Right atrium auricular region (tissue), 2 donors: ENCODE data around the gene SUMF1. TPM values are rescaled to one million over a fixed set of nuclear protein-coding genes. Genes with fewer than 3 reads are reported as not detected.

Source experiments
- DNase-seq: peaks from one replicate; pipeline ENCODE4 v3.0.0-alpha.2; 2019; ENCODE audit warnings: low spot score
- H3K27ac ChIP-seq, 2 donors: fragments of 200-600 bp; sonication (generic); 1 replicate in 1 of 2; 2 replicates in 1 of 2; pipeline ENCODE4 v1.5.1; 2016 to 2019
- H3K27me3 ChIP-seq, 2 donors: fragments of 200-600 bp; sonication (generic); one replicate each; pipeline versions ENCODE4 v1.5.1 to v1.6.0; 2017 to 2019
- H3K36me3 ChIP-seq: fragments of 200-600 bp; sonication (generic); one replicate; pipeline ENCODE4 v1.5.1; 2016
- H3K4me1 ChIP-seq, 2 donors: fragments of 200-600 bp; sonication (generic); one replicate each; pipeline versions ENCODE4 v1.5.1 to v1.6.0; 2017 to 2019
- H3K4me3 ChIP-seq, 2 donors: fragments of 200-600 bp; sonication (generic); 1 replicate in 1 of 2; 2 replicates in 1 of 2; pipeline ENCODE4 v1.5.1; 2017 to 2019; ENCODE audit warnings: mild to moderate bottlenecking in 1 of 2, moderate library complexity in 1 of 2
- H3K9me3 ChIP-seq, 2 donors: fragments of 200-600 bp; sonication (generic); one replicate each; pipeline ENCODE4 v1.5.1; 2019
- total RNA-seq, 2 donors: library from RNA; depleted of rRNA; stranded (reverse); fragments of >200 nt; gene quantifications; one replicate each; pipeline ENCODE4 v1.1.0, GENCODE V29; 2016
- TF ChIP-seq, protein P1 (sequence below), 2 donors: fragments of 200-600 bp; sonication (generic); IDR thresholded peaks; one replicate each; pipeline ENCODE4 v1.5.1; 2019; ENCODE audit warnings: antibody characterized with exemption in 2 of 2

The SUMF1 gene
- total RNA-seq, 2 donors from 2014 or later: 12.1 to 22.6 TPM

GRCh38 chr3:4474683-4475490 is 7.8 kb upstream of the SUMF1 start:
- peaks cover 0 to 9% of the 10 kb centered on the region in 2 donors for H3K4me1 ChIP-seq
- H3K27me3 ChIP-seq: no peaks in the 10 kb centered on the region
- TF ChIP-seq, protein P1, sequence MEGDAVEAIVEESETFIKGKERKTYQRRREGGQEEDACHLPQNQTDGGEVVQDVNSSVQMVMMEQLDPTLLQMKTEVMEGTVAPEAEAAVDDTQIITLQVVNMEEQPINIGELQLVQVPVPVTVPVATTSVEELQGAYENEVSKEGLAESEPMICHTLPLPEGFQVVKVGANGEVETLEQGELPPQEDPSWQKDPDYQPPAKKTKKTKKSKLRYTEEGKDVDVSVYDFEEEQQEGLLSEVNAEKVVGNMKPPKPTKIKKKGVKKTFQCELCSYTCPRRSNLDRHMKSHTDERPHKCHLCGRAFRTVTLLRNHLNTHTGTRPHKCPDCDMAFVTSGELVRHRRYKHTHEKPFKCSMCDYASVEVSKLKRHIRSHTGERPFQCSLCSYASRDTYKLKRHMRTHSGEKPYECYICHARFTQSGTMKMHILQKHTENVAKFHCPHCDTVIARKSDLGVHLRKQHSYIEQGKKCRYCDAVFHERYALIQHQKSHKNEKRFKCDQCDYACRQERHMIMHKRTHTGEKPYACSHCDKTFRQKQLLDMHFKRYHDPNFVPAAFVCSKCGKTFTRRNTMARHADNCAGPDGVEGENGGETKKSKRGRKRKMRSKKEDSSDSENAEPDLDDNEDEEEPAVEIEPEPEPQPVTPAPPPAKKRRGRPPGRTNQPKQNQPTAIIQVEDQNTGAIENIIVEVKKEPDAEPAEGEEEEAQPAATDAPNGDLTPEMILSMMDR (IDR thresholded peaks at IDR 0.05): no peak
- no peaks in the 10 kb centered on the region for H3K36me3 ChIP-seq
- H3K4me3 ChIP-seq: no peak overlapping the region
- H3K9me3 ChIP-seq: no peaks in the 10 kb centered on the region
- DNase-seq: peak; percentile 80
- peak overlapping the region; percentile 21 to 22 for H3K27ac ChIP-seq

DNA sequence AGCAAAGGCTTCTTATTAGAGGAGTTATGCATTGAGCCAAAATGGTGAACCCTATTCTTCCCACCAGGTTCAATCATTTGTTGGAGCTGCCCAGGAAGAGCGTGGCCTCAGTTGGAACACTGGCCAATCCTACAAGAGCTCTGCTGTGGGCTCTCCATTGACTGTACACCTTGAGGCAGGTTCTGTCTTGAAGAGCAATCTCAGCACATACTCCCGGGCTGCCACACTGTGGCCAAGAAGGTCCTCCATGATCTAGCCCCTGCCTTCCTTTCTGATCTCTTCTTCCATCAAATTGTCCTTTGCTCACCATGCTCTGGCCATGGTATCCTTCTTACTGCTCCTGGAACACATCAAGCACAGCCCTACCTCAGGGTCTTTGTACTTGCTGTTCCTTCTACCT is 5.7 kb upstream of the SUMF1 start:
- Histone ChIP-seq H3K27ac (no peak overlapping the region), H3K4me3 (no peak overlapping the region)
- no peak for DNase-seq

GRCh38 chr3:4472312-4472711 is 5.2 kb upstream of the SUMF1 start:
- no peak for DNase-seq

More for the DNA sequence above, 5.7 kb upstream of the SUMF1 start:
- Histone ChIP-seq H3K27me3 (no peaks in the 10 kb centered on the region), H3K36me3 (no peaks in the 10 kb centered on the region), H3K9me3 (no peaks in the 10 kb centered on the region), H3K4me1 (peaks cover 0 to 9% of the 10 kb centered on the region in 2 donors)
- TF ChIP-seq, protein P1 (IDR thresholded peaks at IDR 0.05): no peak

DNA sequence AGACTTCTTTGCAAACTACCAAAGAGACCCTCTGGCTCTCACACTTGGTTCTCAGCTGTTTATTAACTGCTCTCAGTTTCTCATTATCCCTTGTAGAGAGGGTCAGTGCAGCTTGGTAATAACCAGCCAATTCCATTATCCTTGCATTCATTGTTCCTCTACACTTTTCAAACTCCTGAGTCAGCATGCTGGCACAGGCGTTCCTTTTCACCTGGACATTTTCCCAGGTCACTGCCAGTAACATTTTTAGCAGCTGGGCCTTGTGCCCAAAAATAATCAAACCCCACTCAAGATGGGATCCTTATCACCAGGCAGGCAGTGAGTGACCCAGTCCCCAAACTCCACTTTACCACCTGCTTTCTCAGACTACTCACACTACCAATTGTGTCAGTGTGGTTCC is 4.8 kb upstream of the SUMF1 start:
- TF ChIP-seq, protein P1 (IDR thresholded peaks at IDR 0.05): no peak
- Histone ChIP-seq H3K27me3 (no peaks in the 10 kb centered on the region), H3K4me3 (no peak overlapping the region), H3K9me3 (no peaks in the 10 kb centered on the region), H3K27ac (no peak overlapping the region), H3K4me1 (peaks cover 0 to 13% of the 10 kb centered on the region in 2 donors), H3K36me3 (no peaks in the 10 kb centered on the region)
- DNase-seq: no peak

More at GRCh38 chr3:4472312-4472711, 5.2 kb upstream of the SUMF1 start:
- Histone ChIP-seq H3K27ac (no peak overlapping the region), H3K9me3 (no peaks in the 10 kb centered on the region), H3K36me3 (no peaks in the 10 kb centered on the region), H3K27me3 (no peaks in the 10 kb centered on the region), H3K4me1 (peaks cover 0 to 13% of the 10 kb centered on the region in 2 donors), H3K4me3 (no peak overlapping the region)
- TF ChIP-seq, protein P1 (IDR thresholded peaks at IDR 0.05): no peak

- Histone ChIP-seq H3K4me3 (peak overlapping the region; percentile 80 to 92), H3K27me3 (no peaks in the 10 kb centered on the region), H3K36me3 (no peaks in the 10 kb centered on the region), H3K9me3 (no peaks in the 10 kb centered on the region), H3K4me1 (peaks cover 0 to 14% of the 10 kb centered on the region in 2 donors), H3K27ac (peak overlapping the region; percentile 75 to 77)
- no peak for DNase-seq
- TF ChIP-seq, protein P1 (IDR thresholded peaks at IDR 0.05): no peak
These were observed 426 bp upstream of the SUMF1 start for GRCh38 chr3:4467522-4467867.
